HCT116 (cell line): Measurements from ENCODE around the gene POMGNT1.

Experiments used
- CEBPB ChIP-seq: IDR thresholded peaks from 2 replicates; pipeline ENCODE4 v1.6.1; 2012; ENCODE audit warnings: low read depth
- CTCF ChIP-seq, 3 experiments: fragments of 200-600 bp in 1 of 3; sonication (generic) in 1 of 3; IDR thresholded peaks in 2 of 3; conservative IDR thresholded peaks in 1 of 3; 2 replicates each; pipeline ENCODE4 v1.5.1; 2012 to 2017; ENCODE audit warnings: low read depth in 2 of 3, low read length in 2 of 3, antibody characterized with exemption in 1 of 3, borderline replicate concordance in 1 of 3, control low read depth in 1 of 3, mild to moderate bottlenecking in 1 of 3, mixed read lengths in 1 of 3, mixed run types in 1 of 3, moderate library complexity in 1 of 3; ENCODE audit not compliant: insufficient read depth in 1 of 3
- EGR1 ChIP-seq: IDR thresholded peaks from 2 replicates; pipeline ENCODE4 v1.6.1; 2012; ENCODE audit warnings: low read depth
- EZH2 ChIP-seq: fragments of 200-600 bp; sonication (generic); IDR thresholded peaks from 2 replicates; pipeline ENCODE4 v1.6.1; 2017; ENCODE audit warnings: antibody characterized with exemption, mixed run types
- FOSL1 ChIP-seq: IDR thresholded peaks from 2 replicates; pipeline ENCODE4 v1.6.1; 2012; ENCODE audit warnings: low read depth
- POLR2A ChIP-seq: IDR thresholded peaks from 2 replicates; pipeline ENCODE4 v1.7.0; 2011; ENCODE audit warnings: borderline replicate concordance; ENCODE audit not compliant: insufficient read depth, insufficient read length; ENCODE audit errors: extremely low read depth
- RAD21 ChIP-seq: IDR thresholded peaks from 2 replicates; pipeline ENCODE4 v1.6.1; 2012; ENCODE audit warnings: low read depth, mild to moderate bottlenecking
- REST ChIP-seq: IDR thresholded peaks from 2 replicates; pipeline ENCODE4 v1.6.1; 2012; ENCODE audit warnings: low read depth
- SP1 ChIP-seq: IDR thresholded peaks from 2 replicates; pipeline ENCODE4 v1.6.1; 2012; ENCODE audit warnings: low read depth
- SRF ChIP-seq: IDR thresholded peaks from 2 replicates; pipeline ENCODE4 v1.6.1; 2012; ENCODE audit warnings: low read depth
- YY1 ChIP-seq: IDR thresholded peaks from 2 replicates; pipeline ENCODE4 v1.6.1; 2011; ENCODE audit warnings: low read length, low read depth, moderate library complexity, mild to moderate bottlenecking; ENCODE audit not compliant: insufficient replicate concordance; ENCODE audit errors: extremely low read depth
- ZFX ChIP-seq: fragments of 450-650 bp; IDR thresholded peaks from 2 replicates; pipeline ENCODE4 v1.6.1; 2017
- ZNF274 ChIP-seq: fragments of 200-500 bp; sonication (Bioruptor generic); IDR thresholded peaks from 2 replicates; pipeline ENCODE4 v1.6.1; 2014; ENCODE audit warnings: mild to moderate bottlenecking, low read depth, low read length, inconsistent platforms

GRCh38 chr1:46221749-46222148 lies 23.5 kb upstream of the POMGNT1 start:
- TF ChIP-seq CEBPB: no peak
- no peak for TF ChIP-seq CTCF (IDR thresholded peaks at IDR 0.05 in 2 of 3, conservative IDR thresholded peaks at IDR 0.05 in 1 of 3; ENCODE audit: borderline replicate concordance in 1 of 3, insufficient read depth in 1 of 3, low read depth in 2 of 3, low read length in 2 of 3)
- no peak for TF ChIP-seq SRF
- TF ChIP-seq REST: no peak
- no peak for TF ChIP-seq FOSL1
- no peak for TF ChIP-seq RAD21
- TF ChIP-seq POLR2A: no peak
- no peak for TF ChIP-seq EZH2
- TF ChIP-seq SP1: no peak
- no peak for TF ChIP-seq ZFX
- TF ChIP-seq EGR1: no peak
- no peak for TF ChIP-seq ZNF274
- no peak for TF ChIP-seq YY1
